GF-D8 (cell line): ENCODE data around the gene CXorf58.
"Not testable (repeated sequence)": the region's sequence is repeated elsewhere in the genome, so short reads cannot be mapped to it uniquely, and the experiment has no call there.

ENCODE experiments used
- DNase-seq: peaks from one replicate; lab custom pipeline; 2025; lab: John Stamatoyannopoulos, UW

The CXorf58 gene, protein sequence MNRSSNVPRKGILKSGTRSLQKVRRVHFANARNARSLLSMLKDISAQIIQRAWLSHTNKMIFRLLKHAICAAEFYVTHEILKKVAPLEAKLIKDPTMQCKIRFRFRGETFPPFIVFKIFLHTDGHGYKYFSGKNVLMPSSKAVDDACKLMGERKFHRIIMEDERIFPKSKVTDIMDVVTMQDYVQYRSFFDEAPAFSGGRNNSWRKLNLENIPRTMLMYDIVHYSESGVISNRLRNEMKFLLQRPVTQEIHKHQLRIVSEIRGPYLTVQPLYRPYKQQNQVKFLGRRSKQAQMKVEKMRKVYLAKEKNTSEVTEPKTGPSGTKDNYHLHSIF

DNA sequence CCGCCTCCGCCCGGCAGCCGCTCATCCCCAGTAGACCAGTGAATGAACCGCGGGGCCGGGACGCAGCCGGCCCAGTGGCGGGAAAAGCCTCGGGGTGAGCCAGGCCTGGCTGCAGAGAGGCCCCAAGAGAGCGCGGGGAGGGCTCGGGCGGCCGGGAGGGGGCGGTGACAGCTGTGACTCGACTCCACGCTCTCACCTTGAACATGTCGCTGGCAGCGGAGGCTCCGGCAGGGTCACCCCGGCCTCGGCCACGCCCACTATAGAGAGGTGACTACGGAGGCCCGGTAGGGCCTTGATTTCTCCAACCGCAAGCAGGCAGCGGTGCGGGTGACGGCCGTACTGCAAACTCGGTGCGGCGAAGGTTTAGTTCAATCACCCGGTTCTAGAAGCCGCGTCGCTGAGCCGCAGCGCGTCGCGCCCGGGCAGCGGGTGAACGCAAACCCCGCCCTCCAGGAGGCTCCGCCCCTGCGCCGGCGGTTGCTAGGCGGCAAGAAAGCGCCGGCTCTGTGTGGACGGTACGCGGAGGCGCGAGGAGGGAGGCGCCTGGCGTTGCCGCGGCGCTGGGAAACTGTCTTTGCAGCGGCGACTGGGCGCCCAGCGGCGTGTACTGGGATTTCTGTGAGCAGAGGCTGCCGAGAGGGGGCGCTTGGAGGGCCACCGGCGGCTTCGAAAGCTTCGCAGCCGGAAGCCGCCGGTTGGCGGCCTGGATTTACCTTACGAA is at the start of gene CXorf58, which contains the start of gene APOO:
Gene CXorf58, plus strand, starts transcription at position 509 of the 721 bp plus-strand sequence. CDS start 2,297 bp downstream, outside the sequence.
Gene APOO, minus strand, starts transcription at position 441 of the 721 bp plus-strand sequence. Its CDS starts 236 bp downstream, at position 205.
- DNase-seq = peak; percentile 79

DNA sequence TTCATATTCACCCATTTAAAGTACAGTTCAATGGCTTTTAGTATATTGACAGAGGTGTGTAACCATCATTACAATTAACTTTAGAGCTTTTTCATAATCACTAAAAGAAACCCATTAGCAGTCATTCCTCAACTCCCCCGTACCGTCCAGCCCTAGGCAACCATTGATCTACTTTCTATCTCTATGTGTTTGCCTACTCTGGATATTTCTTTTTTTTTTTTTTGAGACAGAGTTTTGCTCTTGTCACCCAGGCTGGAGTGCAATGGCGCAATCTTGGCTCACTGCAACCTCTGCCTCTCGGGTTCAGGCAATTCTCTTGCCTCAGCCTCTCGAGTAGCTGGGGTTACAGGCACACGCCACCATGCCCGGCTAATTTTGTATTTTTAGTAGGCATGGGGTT is 48.6 kb upstream of the CXorf58 start:
- DNase-seq = not testable (repeated sequence)

DNA sequence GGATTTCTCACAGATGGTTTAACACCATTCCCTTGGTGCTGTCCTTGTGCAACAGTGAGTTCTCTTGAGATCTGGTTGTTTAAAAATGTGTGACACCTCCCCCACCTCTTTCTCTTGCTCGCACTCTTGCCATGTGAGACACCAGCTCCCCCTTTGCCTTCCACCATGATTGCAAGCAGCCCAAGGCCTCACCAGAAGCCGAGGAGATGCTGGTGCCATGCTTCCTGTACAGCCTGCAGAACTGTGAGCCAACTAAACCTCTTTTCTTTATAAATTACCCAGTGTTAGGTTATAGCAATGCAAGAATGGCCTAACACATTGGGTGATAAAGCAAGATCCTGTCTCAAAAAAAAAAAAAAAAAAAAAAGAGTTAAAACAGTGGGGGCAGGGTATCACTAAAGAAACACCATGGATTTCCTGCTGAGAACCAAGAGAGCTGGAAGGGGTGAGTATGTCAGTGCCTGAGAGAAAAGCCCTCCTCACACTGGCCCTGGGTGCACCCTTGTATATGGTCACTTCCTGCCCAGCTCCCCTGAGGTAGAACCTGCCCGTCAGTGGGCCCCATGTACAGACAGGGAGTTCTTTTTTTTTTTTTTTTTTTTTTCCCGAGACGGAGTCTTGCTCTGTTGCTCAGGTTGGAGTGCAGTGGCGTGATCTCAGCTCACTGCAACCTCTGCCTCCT is 46.5 kb upstream of the CXorf58 start:
- no peak for DNase-seq

DNA sequence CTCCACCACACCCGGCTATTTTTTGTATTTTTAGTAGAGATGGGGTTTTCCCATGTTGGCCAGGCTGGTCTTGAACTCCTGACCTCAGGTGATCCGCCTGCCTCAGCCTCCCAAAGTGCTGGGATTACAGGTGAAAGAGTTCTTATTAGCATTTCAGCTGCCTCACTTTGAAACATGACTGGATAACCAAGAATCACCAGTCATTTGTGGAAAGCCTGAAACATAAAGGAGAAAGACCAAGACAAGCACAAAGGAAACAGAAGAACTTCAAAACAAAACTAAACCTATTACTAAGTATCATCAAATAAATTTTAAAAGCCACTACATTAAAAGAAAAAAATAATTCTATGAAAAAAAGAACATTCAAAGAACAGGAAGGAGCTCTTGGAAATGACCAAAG is 45.9 kb upstream of the CXorf58 start:
- not testable (repeated sequence) for DNase-seq

DNA sequence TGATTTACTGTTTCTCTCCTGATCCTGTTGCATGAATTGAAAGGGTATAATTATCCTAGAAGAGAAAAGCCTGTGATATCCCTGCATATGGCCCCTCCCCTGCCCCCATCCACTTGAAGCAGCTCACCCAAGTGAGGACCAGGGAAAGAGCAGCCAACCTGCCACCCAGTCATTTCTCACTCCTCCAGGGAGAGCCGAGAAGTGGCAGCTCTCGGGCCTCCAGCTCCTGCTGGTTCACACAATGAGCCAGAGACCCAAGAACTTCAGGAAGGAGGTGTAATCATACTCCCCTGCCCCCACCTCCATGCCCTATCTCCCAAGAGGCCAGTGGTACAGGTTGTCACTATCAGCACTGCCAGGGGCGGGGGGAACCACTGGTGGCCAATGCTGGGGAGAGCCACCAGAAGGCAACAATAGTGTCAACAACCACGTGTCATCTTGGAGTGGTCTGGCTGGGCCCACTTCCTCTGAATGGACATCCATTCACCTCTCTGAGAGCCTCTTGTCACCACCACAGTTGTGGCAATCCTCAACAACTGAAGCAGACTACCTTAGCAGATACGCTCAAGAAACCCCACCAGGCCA is 43.0 kb upstream of the CXorf58 start:
- no peak for DNase-seq

DNA sequence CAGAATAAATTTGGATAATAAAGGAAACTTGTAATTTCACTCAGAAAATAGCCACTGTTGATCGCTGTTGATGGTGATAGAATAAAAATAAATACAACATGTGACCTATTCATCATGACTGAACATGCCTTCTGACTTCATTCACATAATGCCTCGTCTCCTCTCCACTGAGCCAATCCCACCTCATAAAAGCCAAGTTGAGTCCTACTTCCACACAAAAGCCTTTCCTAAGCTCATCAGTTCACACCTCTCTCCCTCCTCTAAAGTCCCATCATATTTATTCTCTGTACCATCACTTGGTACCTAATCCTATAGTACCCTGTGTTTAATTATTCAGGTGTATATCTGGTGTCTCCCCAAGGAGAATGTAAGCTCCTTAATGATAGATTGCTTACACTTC is 37.8 kb upstream of the CXorf58 start:
- no peak for DNase-seq

DNA sequence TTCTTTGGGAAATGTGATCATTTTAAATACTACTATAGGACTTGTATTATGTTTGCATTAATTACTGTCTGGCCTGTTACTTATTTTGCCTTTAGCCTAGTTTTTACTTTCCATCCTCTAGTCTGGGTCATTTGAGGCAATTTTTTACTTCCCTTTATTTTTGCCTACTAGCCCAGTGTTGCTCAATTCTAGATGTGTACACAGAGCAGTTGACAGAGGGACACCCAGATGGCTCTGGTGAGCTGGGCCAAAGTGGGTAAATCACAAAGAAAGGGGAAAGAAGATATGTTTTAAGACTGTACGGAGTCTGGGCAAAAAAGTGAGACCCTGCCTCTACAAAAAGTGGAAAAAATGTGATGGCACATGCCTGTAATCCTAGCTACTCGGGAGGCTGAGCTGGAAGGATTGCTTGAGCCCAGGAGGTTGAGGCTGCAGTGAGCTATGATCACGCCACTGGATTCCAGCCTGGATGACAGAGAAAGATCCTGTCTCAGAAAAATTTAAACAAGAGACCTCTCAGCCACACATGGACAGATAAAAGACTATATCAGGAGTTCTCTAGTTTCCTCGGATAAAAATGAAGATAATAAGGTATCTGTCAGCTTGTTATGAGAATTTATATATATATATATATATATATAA is 35.8 kb upstream of the CXorf58 start:
- DNase-seq = peak; percentile 65

DNA sequence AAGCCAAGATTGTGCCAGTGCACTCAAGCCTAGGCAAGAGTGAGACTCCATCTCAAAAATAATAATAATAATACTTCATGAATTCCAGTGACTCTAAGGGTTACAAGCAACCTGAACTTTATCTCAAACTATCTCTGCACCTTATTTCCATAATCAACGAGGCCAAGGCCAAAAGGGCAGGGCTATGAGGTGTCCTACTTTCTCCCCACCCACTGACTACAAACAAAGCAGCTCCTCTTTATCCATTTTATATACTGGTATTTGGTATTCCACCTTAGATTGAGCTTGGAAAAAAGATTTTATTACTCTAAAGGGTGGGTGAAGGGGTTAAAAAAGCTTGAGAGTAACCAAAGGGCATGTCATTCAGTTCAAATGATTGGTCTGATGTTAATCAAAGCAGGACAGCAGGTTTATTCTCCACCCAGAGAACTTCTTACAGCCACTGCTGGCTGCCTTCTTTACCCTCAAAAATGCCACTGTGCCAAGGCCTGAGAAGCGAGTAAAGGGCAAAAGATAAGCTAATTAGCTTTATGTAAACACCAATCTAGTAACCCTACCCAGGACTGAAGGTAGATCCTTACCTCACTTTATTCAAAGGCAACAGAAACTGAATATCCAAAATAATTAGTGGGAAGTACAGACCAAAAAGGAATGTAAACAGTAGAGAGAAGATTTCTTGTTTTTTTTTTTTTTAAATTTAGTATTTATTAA is 28.3 kb upstream of the CXorf58 start:
- no peak for DNase-seq

DNA sequence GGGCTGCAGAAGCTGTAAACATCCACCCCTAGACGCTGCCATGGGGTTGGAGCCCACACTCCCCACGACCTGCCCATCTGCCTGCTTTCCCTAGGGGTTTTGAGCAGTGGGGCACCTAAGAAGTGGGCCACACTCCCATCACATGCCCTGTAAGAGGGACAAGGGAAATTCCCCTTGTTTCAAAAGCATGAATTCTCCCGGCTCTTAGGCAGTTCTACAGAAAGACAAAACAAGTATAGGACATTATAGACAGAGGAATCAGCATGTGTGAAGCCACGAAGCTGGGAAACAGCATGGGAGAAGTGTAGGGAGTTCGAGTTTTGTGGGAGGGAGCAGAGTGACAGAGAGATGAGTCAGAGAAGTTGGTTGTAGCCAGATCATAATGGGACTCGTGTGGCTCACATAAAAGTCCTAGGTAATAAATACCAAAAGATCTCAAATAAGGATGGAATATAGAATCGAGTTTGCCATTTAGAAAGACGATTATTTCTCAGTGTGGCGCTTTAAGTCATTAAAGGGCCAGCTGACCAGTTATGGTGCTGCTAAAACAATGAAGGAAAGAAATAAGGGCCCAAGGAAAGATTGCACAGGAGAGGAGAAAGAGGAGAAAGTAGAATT is 24.0 kb upstream of the CXorf58 start:
- DNase-seq = no peak

DNA sequence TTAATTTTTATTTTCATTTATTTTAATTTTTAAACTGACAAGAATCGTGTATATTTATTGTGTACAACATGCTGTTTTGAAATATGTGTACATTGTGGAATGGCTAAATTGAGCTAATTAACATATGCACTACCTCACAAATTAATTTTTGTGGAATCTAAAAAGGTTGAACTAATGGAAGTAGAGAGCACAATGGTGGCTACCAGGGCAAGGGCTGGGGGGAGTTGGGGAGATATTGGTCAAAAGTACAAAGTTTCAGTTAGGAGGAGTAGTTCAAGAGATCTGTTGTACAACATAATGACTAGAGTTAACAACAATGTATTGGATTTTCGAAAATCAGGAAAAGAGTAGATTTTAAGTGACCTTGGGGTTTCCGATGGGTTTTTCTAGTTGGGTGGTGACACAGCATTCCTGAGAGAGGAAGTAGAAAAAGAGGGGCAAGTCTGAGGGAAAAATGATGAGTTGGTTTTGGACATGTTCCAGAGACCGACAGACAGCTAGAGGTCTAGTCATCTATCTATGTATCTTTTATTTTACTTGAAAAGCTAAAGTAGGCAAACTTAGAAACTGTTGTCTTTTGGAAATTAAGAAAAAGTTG is 23.3 kb upstream of the CXorf58 start:
- peak; percentile 19 for DNase-seq

DNA sequence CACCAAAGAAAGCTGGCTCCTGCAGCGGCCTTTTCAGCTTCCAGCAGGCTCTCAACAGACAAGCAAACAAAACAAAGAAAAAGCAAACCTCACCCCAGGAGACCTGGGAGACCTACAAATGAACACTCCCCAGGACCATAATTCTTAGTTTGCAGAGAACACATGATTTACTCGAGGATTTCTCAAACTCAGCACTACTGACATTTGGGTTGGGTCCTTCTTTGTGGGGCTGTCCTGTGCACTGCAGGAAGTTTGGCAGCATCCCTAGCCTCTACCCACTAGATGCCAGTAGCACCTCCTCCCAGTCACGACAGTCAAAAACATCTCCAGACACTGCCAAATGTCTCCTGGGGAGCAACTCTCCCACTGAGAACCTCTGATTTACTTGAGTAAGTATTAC is 22.0 kb upstream of the CXorf58 start:
- no peak for DNase-seq

DNA sequence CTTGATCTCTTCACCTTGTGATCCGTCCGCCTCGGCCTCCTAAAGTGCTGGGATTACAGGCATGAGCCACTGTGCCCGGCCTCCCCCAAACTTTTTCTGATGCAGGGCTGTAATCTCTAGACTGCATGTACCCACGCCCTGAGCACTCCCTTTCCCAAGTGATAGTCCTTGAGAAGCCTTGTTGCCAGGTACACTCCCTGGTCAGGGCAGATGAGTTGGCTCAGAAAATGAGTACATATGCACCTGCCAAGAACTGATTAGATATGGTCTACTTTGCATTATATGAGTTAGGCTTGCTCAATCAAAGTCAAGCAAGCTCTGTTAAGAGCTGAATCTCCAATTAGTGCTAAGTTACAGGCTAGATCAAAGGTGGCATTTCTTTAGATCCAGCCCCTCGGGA is 20.4 kb upstream of the CXorf58 start:
- no peak for DNase-seq

DNA sequence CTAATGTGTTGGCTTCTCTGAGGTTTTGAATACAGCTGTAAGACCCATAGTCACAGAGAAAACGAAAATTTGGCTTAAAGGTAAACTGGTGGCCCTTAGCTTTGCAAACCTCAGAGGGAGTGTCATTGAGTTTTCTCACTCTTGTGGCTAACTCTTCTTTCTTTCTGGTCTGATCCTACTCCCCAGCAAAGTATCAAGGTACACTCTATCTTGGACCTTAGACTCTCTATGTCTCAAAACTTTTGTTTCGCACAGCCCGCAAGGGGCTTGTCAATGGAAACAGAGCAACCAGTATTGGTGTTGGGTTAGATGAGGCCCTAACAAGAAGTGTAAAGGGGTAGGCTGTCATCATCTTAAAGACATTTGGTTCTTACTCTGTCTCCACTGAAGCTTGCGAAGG is 19.9 kb upstream of the CXorf58 start:
- no peak for DNase-seq

DNA sequence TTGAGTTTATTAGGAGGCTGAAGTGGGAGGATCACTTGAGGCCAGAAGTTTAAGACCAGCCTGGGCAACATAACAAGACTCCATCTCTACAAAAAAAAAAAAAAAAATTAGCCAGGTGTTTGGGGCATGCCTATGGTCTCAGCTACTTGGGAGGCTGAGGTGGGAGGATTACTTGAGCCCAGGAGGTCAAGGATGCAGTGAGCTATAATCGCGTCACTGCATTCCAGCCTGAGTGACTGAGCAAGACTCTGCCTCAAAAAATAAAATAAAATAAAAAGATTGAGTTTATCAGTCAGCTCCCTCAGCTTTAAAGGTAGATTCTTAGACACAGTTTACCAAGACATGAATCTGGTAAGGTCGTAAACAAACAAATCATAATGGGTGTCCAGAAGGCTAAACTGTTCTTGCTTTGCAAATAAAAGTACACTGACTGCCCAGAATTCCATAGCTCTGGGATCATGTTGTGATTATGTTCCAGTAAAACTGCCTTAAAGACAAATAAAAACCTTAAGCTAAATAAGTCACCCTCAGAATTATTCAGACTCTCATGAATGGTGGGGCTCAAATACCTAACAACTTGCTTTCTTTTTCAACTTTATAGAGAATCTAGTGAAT is 18.8 kb upstream of the CXorf58 start:
- DNase-seq = no peak

DNA sequence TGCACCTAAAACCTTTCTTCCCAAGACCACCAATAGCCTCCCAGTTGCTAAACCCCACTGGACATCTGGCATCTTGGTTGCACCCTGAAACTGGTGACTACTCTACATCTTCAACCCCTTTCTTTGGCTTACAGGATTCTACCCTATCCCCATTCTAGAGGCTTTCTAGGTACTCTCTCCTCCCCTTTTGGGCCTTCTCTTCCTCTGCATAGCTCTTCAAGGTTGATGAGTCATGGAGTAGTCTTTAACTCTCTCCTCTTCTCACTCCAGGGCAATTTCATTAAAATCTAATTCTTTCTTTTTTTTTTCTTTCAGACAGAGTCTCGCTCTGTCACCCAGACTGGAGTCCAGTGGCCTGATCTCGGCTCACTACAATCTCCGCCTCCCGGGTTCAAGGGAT is 16.9 kb upstream of the CXorf58 start:
- DNase-seq = no peak

DNA sequence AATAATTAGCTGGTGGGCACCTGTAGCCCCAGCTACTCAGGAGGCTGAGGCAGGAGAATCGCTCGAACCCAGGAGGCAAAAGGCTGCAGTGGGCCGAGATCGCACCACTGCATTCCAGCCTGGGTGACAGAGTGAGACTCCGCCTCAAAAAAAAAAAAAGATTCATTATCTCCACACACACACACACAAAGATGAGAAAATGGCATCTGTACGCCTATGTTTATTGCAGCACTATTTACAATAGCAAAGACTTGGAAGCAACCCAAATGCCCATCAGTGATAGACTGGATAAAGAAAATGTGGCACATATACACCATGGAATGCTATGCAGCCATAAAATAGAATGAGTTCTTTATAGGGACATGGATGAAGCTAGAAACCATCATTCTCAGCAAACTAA is 12.8 kb upstream of the CXorf58 start:
- DNase-seq = not testable (repeated sequence)

DNA sequence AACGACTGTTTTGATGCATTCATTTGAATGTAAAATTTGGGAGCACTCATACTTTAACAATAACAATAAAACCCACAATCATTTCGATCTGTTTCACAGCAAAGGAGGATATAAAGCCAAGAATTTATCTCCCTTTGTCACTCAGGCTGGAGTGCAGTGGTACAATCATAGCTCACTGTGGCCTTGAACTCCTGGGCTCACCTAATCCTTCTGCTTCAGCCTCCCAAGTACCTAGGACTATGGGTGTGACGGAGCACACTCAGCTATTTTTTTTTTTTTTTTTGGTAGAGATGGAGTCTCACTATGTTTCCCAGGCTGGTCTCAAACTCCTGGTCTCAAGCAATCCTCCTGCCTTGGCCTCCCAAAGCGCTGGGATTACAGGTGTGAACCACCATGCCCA is 11.3 kb upstream of the CXorf58 start:
- not testable (repeated sequence) for DNase-seq

DNA sequence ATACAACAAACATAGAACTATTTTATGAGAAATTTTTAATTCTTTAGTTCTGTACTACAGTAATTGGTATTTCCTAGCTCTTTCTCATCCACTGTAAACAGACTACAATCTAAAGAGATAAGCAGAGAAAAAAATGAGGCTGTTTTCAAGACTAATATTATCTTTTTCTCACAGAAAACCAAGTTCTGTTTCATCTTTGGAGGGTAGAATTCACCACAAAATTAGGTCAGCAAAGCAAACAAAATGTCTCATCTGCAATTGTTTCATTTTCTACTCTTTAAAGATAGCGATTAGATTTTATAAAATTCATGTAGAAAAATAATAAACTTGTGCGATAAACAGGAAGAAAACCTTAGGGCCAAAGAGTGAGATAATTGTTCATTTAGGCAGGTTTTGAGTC is 10.8 kb upstream of the CXorf58 start:
- no peak for DNase-seq

DNA sequence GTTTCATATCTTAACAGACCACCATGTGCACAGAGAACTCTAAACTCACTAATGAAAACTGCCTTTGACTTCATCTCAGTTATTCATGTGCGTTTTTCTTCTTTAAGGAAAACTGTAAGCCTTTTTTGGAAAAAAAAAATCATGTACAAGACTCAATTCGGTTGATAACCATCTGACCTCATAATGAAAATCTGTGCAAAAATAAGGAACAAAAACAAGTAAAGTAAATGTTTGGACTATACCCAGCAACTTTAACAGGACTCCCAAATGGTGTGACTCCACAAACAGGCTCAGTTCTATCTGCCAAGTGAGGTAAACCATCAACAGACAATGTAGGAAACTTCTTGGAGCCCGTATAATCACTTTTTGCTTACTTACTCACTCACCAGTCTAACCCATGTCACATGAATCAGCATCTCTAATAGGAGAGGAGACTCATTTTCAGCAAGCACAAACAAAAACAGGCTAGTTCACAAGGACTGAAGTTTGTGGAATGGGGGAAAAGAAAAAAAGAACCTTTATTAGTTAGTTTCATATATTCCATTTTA is 9.3 kb upstream of the CXorf58 start:
- DNase-seq = no peak
